Panc1 (cell line): ENCODE results near the gene FBLN2. TPM values are rescaled to one million over a fixed set of nuclear protein-coding genes. Genes with fewer than 3 reads are reported as not detected.

Experiments used
- ATAC-seq: fragments of 200-7000 bp; cut with Tn5 transposase; 2 replicates; pipeline ENCODE4 v1.9.1; 2020; ENCODE audit warnings: mild to moderate bottlenecking, moderate library complexity
- BruUV-seq: library from RNA; stranded (reverse); fragments of 400-500 nt; replicated peaks from 2 replicates; lab custom pipeline; 2021; lab: Mats Ljungman, UMichigan
- CTCF ChIA-PET: fragments of 300-600 bp; sonication (Branson Sonifier 250); formaldehyde crosslinking; loops from one replicate; lab custom pipeline; 2022; ENCODE audit warnings: antibody characterized with exemption; lab: Charles Lee
- POLR2A ChIA-PET: fragments of 300-600 bp; sonication (Branson Sonifier 250); formaldehyde crosslinking; loops from one replicate; lab custom pipeline; 2022; ENCODE audit warnings: antibody characterized with exemption; lab: Charles Lee
- DNase-seq: peaks from one replicate; pipeline ENCODE4 v3.0.0-alpha.2; 2010; ENCODE audit warnings: low read depth, low spot score
- H3K27ac ChIP-seq: 2 replicates; pipeline ENCODE4 v1.5.1; 2011; ENCODE audit warnings: mild to moderate bottlenecking, low read length, inconsistent platforms
- H3K27me3 ChIP-seq: fragments of 200-500 bp; sonication (Bioruptor generic); 2 replicates; pipeline ENCODE4 v1.6.0; 2014; ENCODE audit warnings: low read length, inconsistent platforms; ENCODE audit not compliant: control insufficient read depth, insufficient read depth
- H3K36me3 ChIP-seq: fragments of 200-500 bp; sonication (Bioruptor generic); 2 replicates; pipeline ENCODE4 v1.5.1; 2014; ENCODE audit warnings: inconsistent platforms, mild to moderate bottlenecking, low read length, moderate library complexity; ENCODE audit not compliant: control insufficient read depth, insufficient read depth
- H3K4me1 ChIP-seq: 2 replicates; pipeline ENCODE4 v1.5.1; 2011; ENCODE audit warnings: inconsistent platforms, mild to moderate bottlenecking, low read length, moderate library complexity; ENCODE audit not compliant: control insufficient read depth, insufficient read depth
- H3K4me3 ChIP-seq, 2 experiments: 2 replicates each; pipeline ENCODE4 v1.5.1; 2011 to 2012; ENCODE audit warnings: low read depth in 2 of 2, low read length in 2 of 2, mild to moderate bottlenecking in 2 of 2, inconsistent platforms in 1 of 2, moderate library complexity in 1 of 2
- H3K9me3 ChIP-seq: fragments of 200-500 bp; sonication (Bioruptor generic); 2 replicates; pipeline ENCODE4 v1.5.1; 2014; ENCODE audit warnings: low read depth, mild to moderate bottlenecking, inconsistent platforms, low read length, moderate library complexity; ENCODE audit not compliant: control insufficient read depth, insufficient read depth
- POLR2AphosphoS5 ChIP-seq: IDR thresholded peaks from 2 replicates; pipeline ENCODE4 v1.6.1; 2012; ENCODE audit warnings: mild to moderate bottlenecking, low read depth, low read length, moderate library complexity
- SIN3A ChIP-seq: IDR thresholded peaks from 2 replicates; pipeline ENCODE4 v1.6.1; 2012; ENCODE audit warnings: low read depth, mild to moderate bottlenecking, low read length, moderate library complexity, borderline replicate concordance; ENCODE audit not compliant: insufficient read depth
- TCF7L2 ChIP-seq: IDR thresholded peaks from 2 replicates; pipeline ENCODE4 v1.6.1; 2011; ENCODE audit warnings: mild to moderate bottlenecking, low read depth, low read length, inconsistent platforms
- in situ Hi-C: cut with HindIII; loops from 2 replicates; pipeline ENCODE4 v1.10.0; 2016; ENCODE audit warnings: low sequenced_read_pairs, low pct_unique_long_range_greater_than_20kb
- intact Hi-C: fragments of 100-400 bp; cut with micrococcal nuclease; formaldehyde crosslinking; loops from one replicate; pipeline ENCODE4 v1.10.0; 2022; ENCODE audit not compliant: unreplicated experiment
- total RNA-seq: library from RNA; stranded (reverse); gene quantifications from one replicate; pipeline ENCODE4 v1.2.1, GENCODE V29; 2021; ENCODE audit not compliant: unreplicated experiment
- TF ChIP-seq, protein P1 (sequence below), 2 experiments: IDR thresholded peaks; 2 replicates each; pipeline ENCODE4 v1.6.1; 2011 to 2012; ENCODE audit warnings: low read depth in 2 of 2, control low read depth in 1 of 2, low read length in 1 of 2, mild to moderate bottlenecking in 1 of 2, moderate library complexity in 1 of 2; ENCODE audit not compliant: insufficient read depth in 1 of 2
- TF ChIP-seq, protein P2 (sequence below): fragments of 450-650 bp; IDR thresholded peaks from 2 replicates; pipeline ENCODE4 v1.5.1; 2017; ENCODE audit warnings: mild to moderate bottlenecking

FBLN2 gene
- total RNA-seq, 1 experiment from 2014 or later, result 0.44 TPM

DNA sequence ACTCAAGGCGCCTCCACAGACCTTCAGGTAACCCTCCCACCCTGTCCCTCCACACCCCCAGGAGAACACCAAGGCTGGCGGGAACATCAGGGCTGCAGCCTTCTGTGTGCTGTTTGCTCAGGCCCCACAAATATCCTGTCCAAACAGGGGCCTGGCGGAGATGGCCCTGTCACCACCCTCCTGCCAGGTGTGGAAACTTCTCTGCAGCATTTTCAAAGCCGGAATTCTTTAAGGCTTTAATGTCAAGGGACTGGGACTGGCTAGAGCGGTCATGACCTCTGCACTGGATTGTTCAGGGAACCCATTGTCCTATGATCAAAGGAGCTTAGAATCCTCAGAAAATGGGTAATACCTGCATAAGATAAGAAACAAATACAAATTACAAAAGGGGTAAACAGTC lies 46.6 kb downstream of the FBLN2 start:
- in situ Hi-C loops, result no loop called here

DNA sequence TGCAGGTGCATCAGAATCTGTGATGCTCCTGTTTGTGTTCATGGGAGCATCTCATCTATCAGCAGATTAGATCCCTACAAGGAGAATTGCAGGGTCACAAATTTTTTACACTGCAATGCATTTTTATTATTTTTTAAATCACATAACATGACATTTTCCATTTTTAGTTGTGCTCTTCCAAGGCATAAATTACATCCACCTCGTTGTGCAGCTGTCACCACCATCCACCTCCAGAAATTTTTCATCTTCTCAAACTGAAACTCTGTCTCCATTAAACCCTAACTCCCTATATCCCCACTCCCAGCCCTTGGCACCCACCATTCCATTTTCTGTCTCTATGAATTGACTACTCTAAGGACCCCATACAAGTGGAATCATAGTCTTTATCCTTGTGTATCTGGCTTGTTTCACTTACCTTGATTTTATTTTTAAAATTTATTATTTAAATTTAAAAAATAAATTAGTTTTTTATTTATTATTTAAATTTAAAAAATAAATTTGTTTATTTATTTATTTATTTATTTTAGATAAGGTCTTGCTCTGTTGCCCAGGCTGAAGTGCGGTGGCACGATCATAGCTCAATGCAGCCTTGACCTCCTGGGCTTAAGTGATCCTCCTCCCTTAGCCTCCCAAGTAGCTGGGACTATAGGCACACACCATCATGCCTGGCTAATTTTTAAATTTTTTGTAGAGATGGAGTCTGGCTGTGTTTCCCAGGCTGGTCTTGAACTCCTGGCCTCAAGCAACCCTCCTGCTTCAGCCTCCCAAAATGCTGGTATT lies 47.7 kb downstream of the FBLN2 start:
- Histone ChIP-seq H3K27ac (no peak overlapping the region), H3K9me3 (no peaks in the 10 kb centered on the region), H3K4me3 (no peak overlapping the region), H3K4me1 (no peaks in the 10 kb centered on the region), H3K36me3 (no peaks in the 10 kb centered on the region), H3K27me3 (no peaks in the 10 kb centered on the region)
- intact Hi-C loops (no loop called here), in situ Hi-C loops (no loop called here)
- DNase-seq, result no peak
- ATAC-seq, result no peak
- no TSS peak for BruUV-seq
- CTCF ChIA-PET, result no interaction called here
- TF ChIP-seq, protein P1, sequence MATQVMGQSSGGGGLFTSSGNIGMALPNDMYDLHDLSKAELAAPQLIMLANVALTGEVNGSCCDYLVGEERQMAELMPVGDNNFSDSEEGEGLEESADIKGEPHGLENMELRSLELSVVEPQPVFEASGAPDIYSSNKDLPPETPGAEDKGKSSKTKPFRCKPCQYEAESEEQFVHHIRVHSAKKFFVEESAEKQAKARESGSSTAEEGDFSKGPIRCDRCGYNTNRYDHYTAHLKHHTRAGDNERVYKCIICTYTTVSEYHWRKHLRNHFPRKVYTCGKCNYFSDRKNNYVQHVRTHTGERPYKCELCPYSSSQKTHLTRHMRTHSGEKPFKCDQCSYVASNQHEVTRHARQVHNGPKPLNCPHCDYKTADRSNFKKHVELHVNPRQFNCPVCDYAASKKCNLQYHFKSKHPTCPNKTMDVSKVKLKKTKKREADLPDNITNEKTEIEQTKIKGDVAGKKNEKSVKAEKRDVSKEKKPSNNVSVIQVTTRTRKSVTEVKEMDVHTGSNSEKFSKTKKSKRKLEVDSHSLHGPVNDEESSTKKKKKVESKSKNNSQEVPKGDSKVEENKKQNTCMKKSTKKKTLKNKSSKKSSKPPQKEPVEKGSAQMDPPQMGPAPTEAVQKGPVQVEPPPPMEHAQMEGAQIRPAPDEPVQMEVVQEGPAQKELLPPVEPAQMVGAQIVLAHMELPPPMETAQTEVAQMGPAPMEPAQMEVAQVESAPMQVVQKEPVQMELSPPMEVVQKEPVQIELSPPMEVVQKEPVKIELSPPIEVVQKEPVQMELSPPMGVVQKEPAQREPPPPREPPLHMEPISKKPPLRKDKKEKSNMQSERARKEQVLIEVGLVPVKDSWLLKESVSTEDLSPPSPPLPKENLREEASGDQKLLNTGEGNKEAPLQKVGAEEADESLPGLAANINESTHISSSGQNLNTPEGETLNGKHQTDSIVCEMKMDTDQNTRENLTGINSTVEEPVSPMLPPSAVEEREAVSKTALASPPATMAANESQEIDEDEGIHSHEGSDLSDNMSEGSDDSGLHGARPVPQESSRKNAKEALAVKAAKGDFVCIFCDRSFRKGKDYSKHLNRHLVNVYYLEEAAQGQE (IDR thresholded peaks at IDR 0.05; ENCODE audit: insufficient read depth in 1 of 2, low read depth in 2 of 2, low read length in 1 of 2), result no peak
- no peak for TF ChIP-seq POLR2AphosphoS5
- POLR2A ChIA-PET, result no interaction called here

More for the DNA sequence above, 46.6 kb downstream of the FBLN2 start:
- ATAC-seq (no peak), DNase-seq (no peak)
- Histone ChIP-seq H3K36me3 (no peaks in the 10 kb centered on the region), H3K27me3 (no peaks in the 10 kb centered on the region), H3K4me1 (no peaks in the 10 kb centered on the region), H3K9me3 (no peaks in the 10 kb centered on the region), H3K4me3 (no peak overlapping the region), H3K27ac (no peak overlapping the region)
- intact Hi-C loops, result no loop called here
- BruUV-seq, result no TSS peak
- ChIA-PET POLR2A (no interaction called here), CTCF (no interaction called here)
- TF ChIP-seq POLR2AphosphoS5 (no peak), SIN3A (no peak), TCF7L2 (no peak)
- TF ChIP-seq, protein P2, sequence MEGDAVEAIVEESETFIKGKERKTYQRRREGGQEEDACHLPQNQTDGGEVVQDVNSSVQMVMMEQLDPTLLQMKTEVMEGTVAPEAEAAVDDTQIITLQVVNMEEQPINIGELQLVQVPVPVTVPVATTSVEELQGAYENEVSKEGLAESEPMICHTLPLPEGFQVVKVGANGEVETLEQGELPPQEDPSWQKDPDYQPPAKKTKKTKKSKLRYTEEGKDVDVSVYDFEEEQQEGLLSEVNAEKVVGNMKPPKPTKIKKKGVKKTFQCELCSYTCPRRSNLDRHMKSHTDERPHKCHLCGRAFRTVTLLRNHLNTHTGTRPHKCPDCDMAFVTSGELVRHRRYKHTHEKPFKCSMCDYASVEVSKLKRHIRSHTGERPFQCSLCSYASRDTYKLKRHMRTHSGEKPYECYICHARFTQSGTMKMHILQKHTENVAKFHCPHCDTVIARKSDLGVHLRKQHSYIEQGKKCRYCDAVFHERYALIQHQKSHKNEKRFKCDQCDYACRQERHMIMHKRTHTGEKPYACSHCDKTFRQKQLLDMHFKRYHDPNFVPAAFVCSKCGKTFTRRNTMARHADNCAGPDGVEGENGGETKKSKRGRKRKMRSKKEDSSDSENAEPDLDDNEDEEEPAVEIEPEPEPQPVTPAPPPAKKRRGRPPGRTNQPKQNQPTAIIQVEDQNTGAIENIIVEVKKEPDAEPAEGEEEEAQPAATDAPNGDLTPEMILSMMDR, result no peak
- TF ChIP-seq, protein P1 (IDR thresholded peaks at IDR 0.05; ENCODE audit: insufficient read depth in 1 of 2, low read depth in 2 of 2, low read length in 1 of 2), result no peak
